Peyer's patch (tissue), 4 donors: ENCODE measurements around the gene SYNE1.

ENCODE experiments used
- CTCF ChIP-seq, 6 experiments: fragments of 450-650 bp in 4 of 6; fragments of 200-600 bp in 2 of 6; sonication (generic) in 1 of 6; IDR thresholded peaks; one replicate each; pipeline ENCODE4 v1.5.1; 2017 to 2019; ENCODE audit warnings: antibody characterized with exemption in 6 of 6, mild to moderate bottlenecking in 3 of 6, moderate library complexity in 1 of 6
- POLR2A ChIP-seq, 2 donors: fragments of 450-650 bp; IDR thresholded peaks; one replicate each; pipeline ENCODE4 v1.5.1; 2017; ENCODE audit warnings: antibody characterized with exemption in 2 of 2, mild to moderate bottlenecking in 2 of 2, moderate library complexity in 2 of 2

- TF ChIP-seq CTCF (IDR thresholded peaks at IDR 0.05) (no peak), POLR2A (IDR thresholded peaks at IDR 0.05) (no peak)
Observed at GRCh38 chr6:152272486-152272885, 364.7 kb downstream of the SYNE1 start.
